Left lung (tissue), 10 donors: Measurements from ENCODE around the gene CDH4. TPM values are rescaled to one million over a fixed set of nuclear protein-coding genes. Genes with fewer than 3 reads are reported as not detected.
"Not testable (repeated sequence)": the region's sequence is repeated elsewhere in the genome, so short reads cannot be mapped to it uniquely, and the experiment has no call there.

Experiments
- ATAC-seq: fragments of 200-7000 bp; cut with Tn5 transposase; one replicate; pipeline ENCODE4 v1.9.1; 2020; ENCODE audit warnings: moderate library complexity
- DNase-seq, 4 donors: peaks; one replicate each; pipeline ENCODE4 v3.0.0-alpha.2; 2013 to 2020
- H3K27ac ChIP-seq, 2 donors: fragments of 200-600 bp; sonication (generic) in 1 of 2; one replicate each; pipeline versions ENCODE4 v1.5.0 to v1.8.0; 2020 to 2021
- H3K27me3 ChIP-seq, 2 donors: fragments of 200-600 bp; sonication (generic) in 1 of 2; one replicate each; pipeline versions ENCODE4 v1.5.0 to v1.8.0; 2020 to 2021
- H3K36me3 ChIP-seq, 2 donors: fragments of 200-600 bp; sonication (generic) in 1 of 2; one replicate each; pipeline versions ENCODE4 v1.5.0 to v1.8.0; 2020 to 2021
- H3K4me1 ChIP-seq, 2 donors: fragments of 200-600 bp; one replicate each; pipeline ENCODE4 v1.8.0; 2021
- H3K4me3 ChIP-seq, 2 donors: fragments of 200-600 bp; sonication (generic) in 1 of 2; one replicate each; pipeline versions ENCODE4 v1.5.0 to v1.8.0; 2020 to 2021; ENCODE audit warnings: mild to moderate bottlenecking in 1 of 2
- H3K9me3 ChIP-seq, 2 donors: fragments of 200-600 bp; sonication (generic) in 1 of 2; one replicate each; pipeline versions ENCODE4 v1.5.0 to v1.8.0; 2020 to 2021
- CTCF ChIP-seq, 2 donors: fragments of 200-600 bp; sonication (generic) in 1 of 2; IDR thresholded peaks; one replicate each; pipeline versions ENCODE4 v1.5.0 to v1.8.0; 2021; ENCODE audit warnings: antibody characterized with exemption in 2 of 2
- intact Hi-C, 2 donors: fragments of 100-400 bp; cut with DNase I; formaldehyde crosslinking; loops; one replicate each; pipeline versions ENCODE4 v1.11.2 to v1.14.2; 2022
- polyA plus RNA-seq, 6 donors: library from polyadenylated mRNA; unstranded; fragments of 120-200 nt; gene quantifications; one replicate each; pipeline ENCODE4 v1.2.1, GENCODE V29; 2013; ENCODE audit not compliant: insufficient read length in 6 of 6
- total RNA-seq, 2 donors: library from RNA; stranded (reverse); fragmentation: NEBNext Ultra II Directional; extraction: Animal tissue kit (Norgen Biotek cat#: 25700); gene quantifications; one replicate each; pipeline ENCODE4 v1.2.1, GENCODE V29; 2021
- donor health status: DM: no; HTN: yes; CAD: no.
- donor health status: DM: no; HTN: no; CAD: no.

The CDH4 gene
- total and polyA plus RNA-seq, 8 donors, result 0.24 to 10.8 (median 5.1) TPM

- no peak for TF ChIP-seq CTCF (IDR thresholded peaks at IDR 0.05)
- H3K4me3 ChIP-seq, result no peak overlapping the region
- peaks cover 0 to 19% of the 10 kb centered on the region in 2 donors for H3K9me3 ChIP-seq
- no peaks in the 10 kb centered on the region for H3K4me1 ChIP-seq
- intact Hi-C loops, result no loop called here
- H3K36me3 ChIP-seq, result no peaks in the 10 kb centered on the region
- H3K27ac ChIP-seq, result no peak overlapping the region
- ATAC-seq (no peak), DNase-seq (no peak)
- H3K27me3 ChIP-seq, result peaks cover 0 to 33% of the 10 kb centered on the region in 2 donors
Observed at GRCh38 chr20:61477451-61477861, 225.4 kb downstream of the CDH4 start.

GRCh38 chr20:61478094-61478493, 226.0 kb downstream of the CDH4 start:
- H3K36me3 ChIP-seq, result no peaks in the 10 kb centered on the region
- no peak for ATAC-seq

GRCh38 chr20:61478611-61479305, 226.7 kb downstream of the CDH4 start:
- Histone ChIP-seq H3K9me3 (peaks cover 0 to 26% of the 10 kb centered on the region in 2 donors), H3K4me3 (no peak overlapping the region), H3K4me1 (no peaks in the 10 kb centered on the region), H3K36me3 (no peaks in the 10 kb centered on the region), H3K27me3 (peaks cover 0 to 30% of the 10 kb centered on the region in 2 donors), H3K27ac (no peak overlapping the region)
- intact Hi-C loops, result no loop called here
- ATAC-seq (no peak), DNase-seq (no peak)
- no peak for TF ChIP-seq CTCF (IDR thresholded peaks at IDR 0.05)

More at GRCh38 chr20:61478094-61478493, 226.0 kb downstream of the CDH4 start:
- Histone ChIP-seq H3K27me3 (peaks cover 0 to 33% of the 10 kb centered on the region in 2 donors), H3K4me3 (no peak overlapping the region), H3K27ac (no peak overlapping the region), H3K9me3 (peaks cover 0 to 24% of the 10 kb centered on the region in 2 donors), H3K4me1 (no peaks in the 10 kb centered on the region)
- intact Hi-C loops, result no loop called here
- no peak for DNase-seq
- TF ChIP-seq CTCF (IDR thresholded peaks at IDR 0.05), result no peak

- H3K36me3 ChIP-seq, H3K4me3 ChIP-seq, intact Hi-C loops, DNase-seq, H3K27ac ChIP-seq, H3K4me1 ChIP-seq, ATAC-seq: not testable (repeated sequence)
- peaks cover 0 to 26% of the 10 kb centered on the region in 2 donors for H3K9me3 ChIP-seq
- H3K27me3 ChIP-seq, result peaks cover 0 to 25% of the 10 kb centered on the region in 2 donors
Observed at GRCh38 chr20:61479433-61479832, 227.4 kb downstream of the CDH4 start.

- H3K4me3 ChIP-seq, result no peak overlapping the region
- intact Hi-C loops, result no loop called here
- no peak overlapping the region for H3K27ac ChIP-seq
- H3K36me3 ChIP-seq, result no peaks in the 10 kb centered on the region
- peaks cover 0 to 20% of the 10 kb centered on the region in 2 donors for H3K27me3 ChIP-seq
- no peak for DNase-seq
- H3K4me1 ChIP-seq, result no peaks in the 10 kb centered on the region
- peaks cover 0 to 26% of the 10 kb centered on the region in 2 donors for H3K9me3 ChIP-seq
- TF ChIP-seq CTCF (IDR thresholded peaks at IDR 0.05), result no peak
- ATAC-seq, result no peak
Observed at GRCh38 chr20:61480158-61480825, 228.2 kb downstream of the CDH4 start.
